Uterine smooth muscle cell (primary cell): ENCODE measurements around the gene SEC24D. TPM values are rescaled to one million over a fixed set of nuclear protein-coding genes. Genes with fewer than 3 reads are reported as not detected.

ENCODE experiments used
- total RNA-seq: library from RNA; depleted of rRNA; stranded (reverse); fragments of >200 nt; gene quantifications from 2 replicates; pipeline ENCODE4 v1.2.3, GENCODE V29; 2014

SEC24D gene
- 112 and 120 TPM in 2 replicates for total RNA-seq

GRCh38 chr4:118835571-118836300 lies at the start of gene SEC24D:
Gene SEC24D (minus strand): TSS chr4:118836126. CDS start chr4:118833696, 2,430 bp downstream.

DNA sequence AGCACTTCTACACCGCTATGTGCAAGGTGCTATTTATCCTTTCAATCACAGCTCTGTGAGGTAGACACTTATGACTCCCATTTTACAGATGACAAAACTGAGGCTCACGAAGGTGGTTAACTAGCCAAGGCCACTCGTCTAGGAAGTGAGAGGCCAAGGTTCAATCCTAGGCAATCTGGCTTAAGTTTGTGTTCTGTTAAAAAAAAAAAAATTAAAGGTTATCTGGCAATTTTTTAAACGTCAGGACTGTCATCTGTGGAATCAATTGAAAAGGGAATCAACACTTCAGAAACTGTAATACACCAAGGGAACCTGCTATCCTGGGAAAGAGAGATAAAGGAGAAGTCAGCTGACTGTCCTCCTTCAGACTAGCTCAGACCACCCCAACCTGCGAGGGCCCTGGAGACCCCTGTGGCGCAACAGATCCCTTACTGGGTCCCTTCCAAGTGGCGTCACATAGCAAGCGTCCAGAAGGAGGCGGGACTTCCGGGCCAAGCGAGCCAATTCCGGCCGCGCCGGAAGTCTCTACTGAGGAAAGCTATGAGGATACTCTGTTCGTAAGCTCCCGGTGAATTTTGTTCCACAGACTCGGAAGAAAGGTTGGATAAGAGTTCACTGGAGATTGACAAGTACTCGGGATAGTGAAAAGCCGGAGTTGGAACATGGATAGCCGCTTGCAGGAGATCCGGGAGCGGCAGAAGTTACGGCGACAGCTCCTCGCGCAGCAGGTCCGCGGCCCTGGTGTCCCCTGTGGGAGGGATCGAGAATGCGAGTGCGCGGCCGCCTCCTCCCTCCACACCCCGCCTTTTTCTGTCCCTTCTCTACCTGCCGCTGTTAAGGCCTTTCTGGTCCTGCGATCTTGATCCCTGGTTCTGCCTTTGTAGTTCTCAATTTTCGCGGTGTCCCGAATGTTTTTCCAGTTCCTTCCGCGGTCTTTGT lies 150.8 kb downstream of the SEC24D start, which contains the start of gene METTL14:
METTL14 (plus strand) TSS at position 520 of the 939 bp plus-strand sequence; CDS start at position 663, 143 bp downstream.

Other genes starting within 250 kb of the SEC24D start
- 45.9 and 61.9 TPM in 2 replicates for gene METTL14, start 150.7 kb downstream of the SEC24D start, total RNA-seq
- gene SYNPO2, start 52.7 kb upstream of the SEC24D start, total RNA-seq: 7.0 and 20.4 TPM in 2 replicates